NCI-H146 treated with DMSO at 0.1 percent for 48 hours (cell line): ENCODE results near the gene THBS3.
A peak's percentile ranks its signal among the peaks of the same experiment; 100 is the strongest.
"Not testable (repeated sequence)": the region's sequence is repeated elsewhere in the genome, so short reads cannot be mapped to it uniquely, and the experiment has no call there.

Experiments
- DNase-seq: peaks from one replicate; lab custom pipeline; 2025; ENCODE audit not compliant: unreplicated experiment; lab: John Stamatoyannopoulos, UW

Gene THBS3

DNA sequence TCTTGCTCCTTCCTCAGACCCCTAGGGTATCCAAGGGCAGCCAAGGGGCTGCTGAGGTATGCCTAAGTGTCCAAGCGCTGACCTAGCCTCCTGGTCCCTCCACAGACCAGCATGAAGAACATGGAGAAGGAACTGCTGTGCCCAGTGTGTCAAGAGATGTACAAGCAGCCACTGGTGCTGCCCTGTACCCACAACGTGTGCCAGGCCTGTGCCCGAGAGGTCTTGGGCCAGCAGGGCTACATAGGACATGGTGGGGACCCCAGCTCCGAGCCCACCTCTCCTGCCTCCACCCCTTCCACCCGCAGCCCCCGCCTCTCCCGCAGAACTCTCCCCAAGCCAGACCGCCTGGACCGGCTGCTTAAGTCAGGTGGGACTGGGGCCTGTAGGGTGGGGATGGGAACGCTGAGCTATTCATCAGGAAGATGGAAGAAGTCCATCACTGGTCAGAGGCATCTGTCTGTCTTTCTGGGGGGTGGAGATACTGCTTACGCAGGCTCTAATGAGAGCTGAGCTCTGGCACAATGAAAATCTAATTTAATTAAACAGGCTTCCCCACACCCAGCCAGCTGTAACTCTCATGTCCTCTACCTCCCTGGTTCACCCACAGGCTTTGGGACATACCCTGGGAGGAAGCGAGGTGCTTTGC lies 32.3 kb downstream of the THBS3 start:
- no peak for DNase-seq

DNA sequence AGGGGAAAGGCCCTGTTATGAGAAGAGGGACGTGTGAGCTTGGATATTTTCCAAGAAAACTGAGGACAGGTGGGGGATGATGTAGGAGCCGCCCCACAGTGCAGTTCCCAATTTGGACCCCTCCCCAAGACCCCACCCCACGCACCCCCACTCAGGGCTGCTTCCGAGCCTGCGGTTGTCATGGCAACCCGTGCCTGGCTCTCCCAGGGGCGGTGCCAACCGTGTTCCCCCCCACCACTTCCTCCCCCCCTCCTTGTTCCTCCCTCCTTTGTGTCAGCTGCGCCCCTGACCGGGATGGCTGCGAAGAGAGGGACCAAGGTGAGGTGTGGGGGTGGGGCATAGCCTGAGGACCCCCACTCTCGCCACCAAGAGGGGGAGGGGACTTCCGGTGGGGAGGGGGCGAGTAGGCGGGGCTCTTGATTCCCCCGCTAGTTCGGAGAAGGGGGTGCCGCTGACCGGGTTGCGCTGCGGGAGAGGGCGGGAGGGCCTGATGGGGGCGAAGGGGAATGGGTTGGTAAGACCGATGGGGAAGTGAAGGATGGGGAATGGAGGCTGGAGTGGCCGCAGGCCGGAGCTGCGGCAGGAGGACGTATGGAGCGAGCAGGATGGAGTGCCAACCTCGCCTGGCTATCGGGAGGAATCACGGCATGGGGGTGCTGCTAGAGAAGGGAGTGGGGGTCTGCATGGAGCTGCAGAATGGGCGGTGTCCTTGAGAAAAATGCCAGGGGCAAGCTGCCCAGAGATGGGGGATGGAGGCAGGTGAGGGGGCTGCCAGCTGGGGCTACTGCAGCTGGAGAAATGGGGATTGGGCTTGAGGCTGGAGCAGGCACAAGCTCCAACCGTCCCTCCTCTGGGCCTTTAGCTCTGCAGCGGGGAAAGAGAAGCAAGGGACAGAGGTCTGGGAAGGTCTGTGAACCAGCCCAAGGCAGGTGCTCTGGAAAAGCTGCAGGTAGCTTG lies 33.1 kb downstream of the THBS3 start:
- peak; percentile 62 for DNase-seq

DNA sequence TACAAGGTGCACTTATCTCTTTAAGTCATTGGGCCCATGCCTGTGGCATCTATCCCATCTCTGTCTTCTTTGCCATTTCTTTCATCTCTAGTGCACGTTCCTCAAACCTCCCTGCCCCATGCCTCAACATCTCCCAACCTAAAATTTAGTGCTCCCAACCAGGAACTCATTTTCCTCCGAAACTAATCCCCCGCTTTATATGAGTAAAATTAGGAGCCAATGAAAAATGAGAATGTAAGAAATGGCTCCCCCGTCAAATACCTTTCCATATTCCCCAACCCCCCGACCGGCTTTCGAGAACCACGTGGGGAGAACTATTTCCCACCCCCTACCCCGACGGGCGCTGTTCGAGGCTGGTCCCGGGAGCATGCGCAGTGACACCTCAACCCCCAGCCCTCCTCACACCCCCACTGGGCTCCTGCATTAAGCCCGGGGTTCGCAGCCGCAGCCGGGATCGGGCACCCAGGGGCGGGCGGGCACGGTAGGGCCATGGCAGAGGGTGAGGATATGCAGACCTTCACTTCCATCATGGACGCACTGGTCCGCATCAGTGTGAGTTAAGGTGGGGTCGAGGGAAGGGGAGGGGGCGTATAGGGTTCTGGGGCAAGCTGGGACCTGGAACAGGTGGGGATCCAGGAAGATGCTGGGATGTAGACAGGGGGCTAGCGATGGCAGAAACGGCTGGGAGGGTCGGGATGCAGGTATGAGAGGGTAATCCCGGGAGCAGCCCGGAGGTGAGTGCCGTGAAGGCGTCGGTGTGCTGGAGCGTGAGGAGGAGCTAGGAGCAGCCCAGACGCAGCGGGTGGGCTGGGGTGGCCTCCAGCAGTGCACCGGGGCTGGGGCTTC lies 34.0 kb downstream of the THBS3 start, which contains the start of gene TRIM46:
Gene TRIM46 (plus strand): TSS at position 372 of the 846 bp plus-strand sequence. CDS start 118 bp downstream, at position 490.
- peak; percentile 62 for DNase-seq

- peak; percentile 93 for DNase-seq
Observed at GRCh38 chr1:155172732-155173477, 34.8 kb downstream of the THBS3 start, which contains the start of gene KRTCAP2. Gene KRTCAP2, minus strand, starts transcription at chr1:155173304. Its CDS starts 80 bp downstream, at chr1:155173224.

DNA sequence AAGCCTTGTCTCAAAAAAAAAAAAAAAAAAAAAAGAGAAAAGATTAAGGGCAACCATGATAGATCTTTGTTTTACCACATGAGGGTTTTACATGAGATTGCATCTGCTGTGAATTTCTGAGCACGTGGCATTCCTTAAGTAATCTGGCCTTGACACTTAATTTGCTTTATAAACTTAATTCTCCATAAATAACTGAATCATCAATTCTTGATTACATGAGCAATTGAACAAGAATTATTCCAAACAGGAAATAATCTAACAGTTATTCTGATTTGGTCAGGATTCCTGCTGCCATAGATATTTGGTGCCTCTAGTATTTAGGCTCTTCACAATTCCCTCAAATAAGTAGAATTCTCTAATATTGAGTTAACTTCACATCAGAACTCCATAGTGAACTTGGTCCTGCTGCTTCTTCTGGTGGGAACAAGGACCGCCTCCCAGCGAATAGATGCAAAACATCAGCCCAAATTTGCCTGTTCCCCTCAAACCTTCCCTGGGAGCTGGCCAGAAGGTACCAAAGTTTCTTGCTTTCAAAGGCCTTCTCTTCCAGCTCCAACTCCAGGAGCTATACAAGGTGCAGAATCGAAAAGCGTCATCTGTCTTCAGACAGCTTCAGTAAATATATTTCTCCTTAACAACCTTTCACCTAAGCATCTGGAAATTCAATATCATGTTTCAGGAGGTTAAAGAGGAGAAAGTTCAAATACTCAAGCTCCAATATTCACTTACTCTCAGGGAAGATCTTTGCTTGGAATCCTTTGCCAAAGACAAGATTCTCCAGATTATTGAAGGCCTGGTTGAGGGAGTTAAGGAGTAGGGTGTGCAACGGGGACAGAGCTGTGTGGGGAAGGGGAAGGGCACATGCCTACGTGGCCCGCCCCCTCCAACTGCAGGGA lies 35.6 kb downstream of the THBS3 start:
- DNase-seq: no peak

DNA sequence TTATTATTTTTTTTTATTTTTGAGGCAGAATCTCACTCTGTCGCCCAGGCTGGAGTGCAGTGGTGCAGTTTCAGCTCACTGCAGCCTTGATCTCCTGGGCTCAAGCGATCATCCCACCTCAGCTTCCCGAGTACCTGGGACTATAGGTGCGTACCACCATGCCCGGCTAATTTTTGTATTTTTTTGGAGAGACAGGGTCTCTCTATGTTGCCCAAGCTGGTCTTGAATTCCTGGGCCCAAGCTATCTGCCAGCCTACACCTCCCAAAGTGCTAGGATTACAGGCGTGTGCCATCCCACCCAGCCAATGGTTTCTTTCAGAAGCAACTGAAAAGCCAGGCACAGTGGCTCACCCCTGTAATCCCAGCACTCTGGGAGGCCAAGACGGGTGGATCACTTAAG lies 36.9 kb downstream of the THBS3 start:
- no peak for DNase-seq

GRCh38 chr1:155170101-155170785 lies 37.5 kb downstream of the THBS3 start:
- no peak for DNase-seq

GRCh38 chr1:155169541-155169940 lies 38.2 kb downstream of the THBS3 start:
- no peak for DNase-seq

- no peak for DNase-seq
Observed at GRCh38 chr1:155168456-155169210, 39.1 kb downstream of the THBS3 start.

GRCh38 chr1:155168105-155168445 lies 39.6 kb downstream of the THBS3 start:
- DNase-seq: not testable (repeated sequence)

GRCh38 chr1:155167166-155168104 lies 40.3 kb downstream of the THBS3 start:
- DNase-seq: peak; percentile 78

DNA sequence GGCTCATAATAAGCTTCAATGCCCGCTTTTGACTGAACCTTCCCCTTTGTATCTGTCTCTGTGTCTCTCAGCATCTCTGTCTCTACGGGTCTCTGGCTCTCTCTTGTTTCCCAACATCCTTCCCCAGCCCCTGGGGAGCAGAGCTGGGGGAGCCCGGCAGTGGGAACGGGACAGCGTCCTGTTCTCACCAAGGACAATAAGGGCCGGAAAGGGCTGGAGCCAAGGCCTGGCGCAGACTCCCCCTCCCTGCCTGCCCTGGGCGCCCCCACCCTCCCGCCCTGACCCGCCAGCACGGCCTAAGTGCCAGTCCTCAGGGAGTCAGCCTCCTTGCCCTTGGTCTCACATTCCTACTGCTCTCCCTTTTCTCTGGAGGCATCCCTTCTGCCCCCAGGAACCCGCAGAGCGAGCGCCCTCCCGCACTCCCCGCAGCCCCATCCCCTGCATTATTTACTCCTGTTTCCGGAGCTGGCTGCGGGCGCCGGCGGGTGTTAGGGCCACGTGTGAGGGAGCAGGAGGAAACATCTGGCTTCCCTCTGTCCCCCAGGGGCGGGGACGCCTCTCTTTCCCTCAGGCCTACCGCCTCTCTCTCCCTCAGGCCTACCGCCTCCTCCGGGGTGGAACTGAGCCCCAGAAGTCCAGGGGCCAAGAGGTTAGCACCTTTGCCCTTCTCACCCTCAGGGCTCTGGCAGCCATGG lies 41.1 kb downstream of the THBS3 start:
- DNase-seq: no peak

DNA sequence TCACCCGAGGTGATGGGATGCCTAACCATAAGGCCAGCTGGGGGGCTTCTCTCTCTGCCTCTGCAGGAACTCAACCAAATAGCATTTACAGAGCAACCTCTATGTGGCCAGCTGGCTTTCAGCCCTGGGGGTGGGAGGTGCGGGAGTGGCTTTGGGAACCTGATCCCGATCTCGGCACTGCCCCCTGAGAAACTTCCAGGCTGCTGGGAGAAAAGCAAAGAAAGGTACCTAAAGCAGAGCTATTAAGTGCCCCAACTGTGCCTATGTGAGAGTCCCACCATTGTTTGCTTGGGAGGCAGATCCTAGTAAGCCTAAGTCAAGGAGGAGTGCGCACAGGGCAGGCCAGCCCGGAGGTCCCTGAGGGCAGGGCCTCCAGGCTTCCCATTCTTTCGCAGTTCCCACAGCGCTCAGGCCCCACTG lies 41.6 kb downstream of the THBS3 start:
- DNase-seq: no peak

DNA sequence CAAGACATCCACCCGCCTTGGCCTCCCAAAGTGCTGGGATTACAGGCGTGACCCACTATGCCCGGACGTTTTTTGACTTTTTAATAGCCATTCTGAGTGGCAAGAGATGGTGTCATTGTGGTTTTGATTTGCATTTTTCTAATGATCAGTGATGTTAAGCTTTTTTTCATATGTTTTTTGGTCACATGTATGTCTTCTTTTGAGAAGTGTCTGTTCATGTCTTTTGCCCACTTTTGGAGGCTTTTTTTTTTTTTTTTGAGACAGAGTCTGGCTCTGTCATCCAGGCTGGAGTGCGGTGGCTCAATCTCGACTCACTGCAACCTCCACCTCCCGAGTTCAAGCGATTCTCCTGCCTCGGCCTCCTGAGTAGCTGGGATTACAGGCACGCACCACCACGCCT lies 43.1 kb downstream of the THBS3 start:
- not testable (repeated sequence) for DNase-seq

- not testable (repeated sequence) for DNase-seq
Observed at GRCh38 chr1:155163785-155164184, 43.9 kb downstream of the THBS3 start.

- not testable (repeated sequence) for DNase-seq
Observed at GRCh38 chr1:155162631-155163030, 45.1 kb downstream of the THBS3 start.
